Progenitor cell of endocrine pancreas (in vitro differentiated cells): Measurements from ENCODE around the gene HERPUD2. TPM values are rescaled to one million over a fixed set of nuclear protein-coding genes. Genes with fewer than 3 reads are reported as not detected.

Experiments
- DNase-seq: peaks from one replicate; pipeline ENCODE4 v3.0.0; 2021; ENCODE audit warnings: low spot score; ENCODE audit not compliant: unreplicated experiment
- H3K27ac Mint-ChIP-seq: 2 replicates; pipeline ENCODE4 v1.8.0; 2021; ENCODE audit warnings: mild to moderate bottlenecking, moderate library complexity, mixed read lengths
- H3K27me3 Mint-ChIP-seq: 2 replicates; pipeline ENCODE4 v1.8.0; 2021; ENCODE audit warnings: mixed read lengths
- H3K36me3 Mint-ChIP-seq: 2 replicates; pipeline ENCODE4 v1.8.0; 2022; ENCODE audit warnings: mixed read lengths; ENCODE audit not compliant: insufficient read depth
- H3K4me1 Mint-ChIP-seq: 2 replicates; pipeline ENCODE4 v1.8.0; 2021; ENCODE audit warnings: low read depth, mixed read lengths
- H3K4me3 Mint-ChIP-seq: 2 replicates; pipeline ENCODE4 v1.8.0; 2021; ENCODE audit warnings: low read depth, mild to moderate bottlenecking, moderate library complexity, mixed read lengths
- H3K9me3 Mint-ChIP-seq: 2 replicates; pipeline ENCODE4 v1.8.0; 2021; ENCODE audit warnings: low read depth, mixed read lengths
- total RNA-seq: library from RNA; stranded (reverse); gene quantifications from 2 replicates; pipeline ENCODE4 v1.2.1, GENCODE V29; 2021
- TF ChIP-seq, protein P1 (sequence below): fragments of 200-600 bp; sonication (generic); IDR thresholded peaks from one replicate; pipeline ENCODE4 v1.5.0; 2021; ENCODE audit warnings: antibody characterized with exemption, mild to moderate bottlenecking; ENCODE audit not compliant: unreplicated experiment

HERPUD2 gene
- total RNA-seq, 1 donor from 2014 or later: 39.1 TPM

- Mint-ChIP-seq H3K27ac (no peak overlapping the region), H3K4me1 (no peaks in the 10 kb centered on the region), H3K4me3 (no peak overlapping the region), H3K27me3 (no peaks in the 10 kb centered on the region), H3K9me3 (no peaks in the 10 kb centered on the region), H3K36me3 (no peaks in the 10 kb centered on the region)
- no peak for DNase-seq
- TF ChIP-seq, protein P1, sequence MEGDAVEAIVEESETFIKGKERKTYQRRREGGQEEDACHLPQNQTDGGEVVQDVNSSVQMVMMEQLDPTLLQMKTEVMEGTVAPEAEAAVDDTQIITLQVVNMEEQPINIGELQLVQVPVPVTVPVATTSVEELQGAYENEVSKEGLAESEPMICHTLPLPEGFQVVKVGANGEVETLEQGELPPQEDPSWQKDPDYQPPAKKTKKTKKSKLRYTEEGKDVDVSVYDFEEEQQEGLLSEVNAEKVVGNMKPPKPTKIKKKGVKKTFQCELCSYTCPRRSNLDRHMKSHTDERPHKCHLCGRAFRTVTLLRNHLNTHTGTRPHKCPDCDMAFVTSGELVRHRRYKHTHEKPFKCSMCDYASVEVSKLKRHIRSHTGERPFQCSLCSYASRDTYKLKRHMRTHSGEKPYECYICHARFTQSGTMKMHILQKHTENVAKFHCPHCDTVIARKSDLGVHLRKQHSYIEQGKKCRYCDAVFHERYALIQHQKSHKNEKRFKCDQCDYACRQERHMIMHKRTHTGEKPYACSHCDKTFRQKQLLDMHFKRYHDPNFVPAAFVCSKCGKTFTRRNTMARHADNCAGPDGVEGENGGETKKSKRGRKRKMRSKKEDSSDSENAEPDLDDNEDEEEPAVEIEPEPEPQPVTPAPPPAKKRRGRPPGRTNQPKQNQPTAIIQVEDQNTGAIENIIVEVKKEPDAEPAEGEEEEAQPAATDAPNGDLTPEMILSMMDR: no peak
Observed at GRCh38 chr7:35725280-35725680, 30.3 kb upstream of the HERPUD2 start.

DNA sequence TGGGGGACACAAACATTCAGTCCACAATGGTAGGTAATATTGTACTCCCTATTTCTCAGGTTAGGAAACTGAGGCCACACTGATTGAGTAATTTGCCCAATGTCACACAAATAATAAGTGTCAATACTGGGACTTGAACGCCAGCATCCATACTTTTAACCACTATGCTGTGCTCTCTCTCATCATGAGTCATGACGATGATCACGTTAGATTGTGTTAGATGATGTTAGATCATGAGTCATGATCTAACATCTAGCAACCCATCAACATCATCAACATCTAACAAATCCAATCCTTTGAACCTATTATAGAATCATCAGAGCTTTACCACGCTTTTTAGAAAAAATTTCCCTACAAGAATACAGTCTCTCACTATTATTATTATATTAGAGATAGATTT, 28.1 kb upstream of the HERPUD2 start:
- no peaks in the 10 kb centered on the region for H3K4me1 Mint-ChIP-seq
- no peaks in the 10 kb centered on the region for H3K36me3 Mint-ChIP-seq
- no peaks in the 10 kb centered on the region for H3K9me3 Mint-ChIP-seq
- no peak overlapping the region for H3K4me3 Mint-ChIP-seq
- TF ChIP-seq, protein P1: no peak
- no peaks in the 10 kb centered on the region for H3K27me3 Mint-ChIP-seq
- no peak for DNase-seq
- no peak overlapping the region for H3K27ac Mint-ChIP-seq

DNA sequence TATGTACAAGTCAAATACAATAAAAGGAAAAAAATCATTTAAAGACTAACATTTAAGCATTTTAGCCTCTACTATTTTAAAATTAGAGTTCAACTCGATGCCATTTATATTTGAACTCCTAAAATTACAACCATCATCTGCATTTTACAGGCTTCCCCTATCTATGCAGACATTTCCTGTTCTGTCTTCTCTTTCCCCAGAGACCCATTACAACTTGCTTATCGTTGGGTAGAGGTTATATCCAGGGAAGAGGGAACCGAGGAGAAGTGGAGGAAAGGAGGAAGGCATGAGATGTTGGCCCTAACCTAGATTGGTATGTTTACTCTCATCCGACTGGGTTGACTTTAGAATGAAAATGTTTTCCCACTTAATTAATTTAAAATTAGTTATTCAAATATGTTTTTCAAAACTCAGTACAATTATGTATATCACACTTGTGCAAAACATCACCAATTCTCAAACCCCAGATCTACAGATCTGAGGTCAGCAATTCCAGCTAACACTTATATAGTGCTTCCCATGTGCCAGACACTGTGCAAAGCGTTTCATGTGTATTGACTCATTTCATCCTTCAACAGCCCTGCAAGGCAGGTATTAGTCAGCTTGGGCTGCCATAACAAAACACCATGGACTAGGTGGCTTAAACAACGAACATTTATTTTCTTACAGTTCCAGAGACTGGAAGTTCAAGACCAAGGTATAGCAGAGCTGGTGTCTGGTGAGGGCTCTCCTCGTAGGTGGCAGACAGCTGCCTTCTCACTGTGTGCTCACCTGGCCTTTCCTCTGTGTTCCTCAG, 27.3 kb upstream of the HERPUD2 start:
- Mint-ChIP-seq H3K27me3 (no peaks in the 10 kb centered on the region), H3K4me3 (no peak overlapping the region), H3K9me3 (no peaks in the 10 kb centered on the region), H3K36me3 (no peaks in the 10 kb centered on the region), H3K4me1 (no peaks in the 10 kb centered on the region), H3K27ac (no peak overlapping the region)
- TF ChIP-seq, protein P1: no peak
- no peak for DNase-seq

DNA sequence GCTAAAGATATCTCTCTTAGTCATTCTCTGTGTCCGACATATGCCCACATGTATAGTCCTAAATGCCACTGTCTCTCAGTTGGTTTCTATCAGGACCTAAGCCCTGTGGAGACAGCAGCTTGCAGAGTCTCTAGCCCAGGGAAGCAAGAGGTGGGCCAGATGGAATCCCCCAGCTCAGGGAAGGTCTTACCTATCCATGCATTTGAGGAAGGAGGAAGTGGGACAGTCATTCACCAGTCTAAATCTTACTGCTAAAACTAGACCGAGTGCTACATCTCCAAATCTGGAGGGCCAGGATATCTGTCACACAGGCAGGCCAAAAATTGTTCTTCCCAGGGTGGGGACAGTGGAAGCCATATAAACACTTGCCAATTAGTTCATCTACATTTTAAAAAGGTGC, 26.4 kb upstream of the HERPUD2 start:
- Mint-ChIP-seq H3K27ac (no peak overlapping the region), H3K4me1 (peaks cover 4% of the 10 kb centered on the region), H3K9me3 (no peaks in the 10 kb centered on the region), H3K27me3 (no peaks in the 10 kb centered on the region), H3K4me3 (no peak overlapping the region), H3K36me3 (no peaks in the 10 kb centered on the region)
- no peak for DNase-seq
- TF ChIP-seq, protein P1: no peak

DNA sequence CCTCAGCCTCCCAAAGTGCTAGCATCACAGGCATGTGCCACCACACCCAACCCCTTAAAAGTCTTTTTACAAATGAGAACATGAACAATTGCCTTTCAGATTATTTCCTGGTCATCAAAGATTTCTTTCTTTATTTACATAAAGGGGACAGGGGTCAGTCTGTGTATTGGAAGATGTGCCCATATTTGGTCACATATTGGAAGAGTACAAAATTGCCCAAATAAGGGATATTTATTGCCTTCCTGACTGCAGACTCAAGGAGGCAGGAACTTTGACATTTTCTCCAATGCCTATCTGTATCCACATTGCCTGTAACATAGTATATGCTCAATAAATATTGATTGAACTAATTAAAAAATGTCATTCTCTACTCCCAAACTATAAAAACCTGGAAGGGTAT, 25.9 kb upstream of the HERPUD2 start:
- no peak overlapping the region for H3K27ac Mint-ChIP-seq
- no peaks in the 10 kb centered on the region for H3K27me3 Mint-ChIP-seq
- DNase-seq: no peak
- H3K9me3 Mint-ChIP-seq: no peaks in the 10 kb centered on the region
- H3K4me3 Mint-ChIP-seq: no peak overlapping the region
- TF ChIP-seq, protein P1: no peak
- H3K36me3 Mint-ChIP-seq: no peaks in the 10 kb centered on the region
- peaks cover 7% of the 10 kb centered on the region for H3K4me1 Mint-ChIP-seq
